Measurements from ENCODE around the gene YBX3. TPM values are rescaled to one million over a fixed set of nuclear protein-coding genes. Genes with fewer than 3 reads are reported as not detected.

Gene YBX3
- polyA plus RNA-seq, 2 of the 4 experiments (the other 2 are of a cell fraction), result 140 to 150 TPM

GRCh38 chr12:10730559-10730958, 7.4 kb upstream of the YBX3 start:
- CTCF ChIA-PET, result interaction anchor here (1.7 to 2.0 kb wide), 2 partner anchors 19 to 56 kb away, joined by 4 to 10 read pairs; no protein-coding TSS in a partner anchor
- ATAC-seq, result no peak
- Histone ChIP-seq H3K4me3 (no peak overlapping the region), H3K4me2 (no peak overlapping the region), H3K9me3 (no peaks in the 10 kb centered on the region), H3K4me1 (no peaks in the 10 kb centered on the region), H3K27ac (no peak overlapping the region)
- FAIRE-seq, result no peak
- POLR2A ChIA-PET, result no interaction called here
- no peak for TF ChIP-seq EHMT2 (IDR thresholded peaks at IDR 0.05; ENCODE audit: low read depth)
- TF ChIP-seq RARB (CRISPR knock-in tag; IDR thresholded peaks at IDR 0.05), result no peak
- no peak for TF ChIP-seq RFX5 (IDR thresholded peaks at IDR 0.05)
- no peak for TF ChIP-seq SREBF2 (IDR thresholded peaks at IDR 0.05)
- TF ChIP-seq HDAC2 (IDR thresholded peaks at IDR 0.05), result no peak
- TF ChIP-seq ZNF302 (CRISPR knock-in tag; IDR thresholded peaks at IDR 0.05), result no peak
- TF ChIP-seq MYC (IDR thresholded peaks at IDR 0.05; ENCODE audit: borderline replicate concordance, low read length), result no peak
- TF ChIP-seq CHD4 (IDR thresholded peaks at IDR 0.05; ENCODE audit: borderline replicate concordance), result no peak
- no peak for TF ChIP-seq BHLHE40 (IDR thresholded peaks at IDR 0.05; ENCODE audit: low read depth, low read length)
- no peak for TF ChIP-seq E2F6 (IDR thresholded peaks at IDR 0.05; ENCODE audit: borderline replicate concordance, low read depth)
- TF ChIP-seq MAFK (IDR thresholded peaks at IDR 0.05; ENCODE audit: partially characterized antibody), result no peak
- TF ChIP-seq ESRRA (IDR thresholded peaks at IDR 0.05; ENCODE audit: borderline replicate concordance, low read length), result no peak
- no peak for TF ChIP-seq TFCP2L1 (CRISPR knock-in tag; IDR thresholded peaks at IDR 0.05)
- TF ChIP-seq KDM1A (IDR thresholded peaks at IDR 0.05; ENCODE audit: low read depth), result no peak
- DNase-seq (ENCODE audit: low read depth in 1 of 2, low spot score in 1 of 2), result no peak

- Histone ChIP-seq H3K4me3 (no peak overlapping the region), H3K27ac (no peak overlapping the region), H3K9me3 (no peaks in the 10 kb centered on the region), H3K4me1 (peaks cover 7% of the 10 kb centered on the region; the same call in 1 of the 3 replicates), H3K4me2 (no peak overlapping the region)
- POLR2A ChIA-PET, result no interaction called here
- CTCF ChIA-PET, result interaction anchor here (0.8 kb wide), 1 partner anchor 22 kb away, joined by 3 read pairs; no protein-coding TSS in a partner anchor
- TF ChIP-seq GATA3 (IDR thresholded peaks at IDR 0.05; ENCODE audit: borderline replicate concordance) (no peak), RARB (CRISPR knock-in tag; IDR thresholded peaks at IDR 0.05) (no peak), POLR2AphosphoS2 (conservative IDR thresholded peaks at IDR 0.05; ENCODE audit: low read length) (no peak)
- ATAC-seq, result no peak
- no peak for DNase-seq (ENCODE audit: low read depth in 1 of 2, low spot score in 1 of 2)
- no peak for FAIRE-seq
- 37% methylated on average over 3 of the region's 3 CpGs for WGBS (ENCODE audit: missing lambda C conversion rate)
Measured at GRCh38 chr12:10728091-10728490, 5.0 kb upstream of the YBX3 start.

GRCh38 chr12:10726945-10727344, 3.8 kb upstream of the YBX3 start:
- Histone ChIP-seq H3K4me2 (no peak overlapping the region), H3K4me3 (no peak overlapping the region), H3K27ac (no peak overlapping the region), H3K9me3 (no peaks in the 10 kb centered on the region), H3K4me1 (peaks cover 7% of the 10 kb centered on the region; the same call in 1 of the 3 replicates)
- DNase-seq (ENCODE audit: low read depth in 1 of 2, low spot score in 1 of 2), result no peak
- ChIA-PET CTCF (no interaction called here), POLR2A (no interaction called here)
- ATAC-seq, result no peak
- FAIRE-seq, result no peak
- TF ChIP-seq CTCF (IDR thresholded peaks at IDR 0.05) (no peak), HEYL (CRISPR knock-in tag; IDR thresholded peaks at IDR 0.05) (no peak), BHLHE40 (IDR thresholded peaks at IDR 0.05; ENCODE audit: low read depth, low read length) (no peak), FOXS1 (CRISPR knock-in tag; IDR thresholded peaks at IDR 0.05) (no peak), TP53 (CRISPR knock-in tag; IDR thresholded peaks at IDR 0.05) (no peak), NPAS2 (CRISPR knock-in tag; IDR thresholded peaks at IDR 0.05; ENCODE audit: borderline replicate concordance) (no peak), SREBF2 (IDR thresholded peaks at IDR 0.05) (no peak), POLR2AphosphoS2 (conservative IDR thresholded peaks at IDR 0.05; ENCODE audit: low read length) (no peak), MAZ (IDR thresholded peaks at IDR 0.05; ENCODE audit: borderline replicate concordance, low read depth, low read length) (no peak), RAD21 (conservative IDR thresholded peaks at IDR 0.05 in 1 of 2, IDR thresholded peaks at IDR 0.05 in 1 of 2) (no peak), RARB (CRISPR knock-in tag; IDR thresholded peaks at IDR 0.05) (no peak), KDM5A (IDR thresholded peaks at IDR 0.05) (no peak)
- TF ChIP-seq, protein P1, sequence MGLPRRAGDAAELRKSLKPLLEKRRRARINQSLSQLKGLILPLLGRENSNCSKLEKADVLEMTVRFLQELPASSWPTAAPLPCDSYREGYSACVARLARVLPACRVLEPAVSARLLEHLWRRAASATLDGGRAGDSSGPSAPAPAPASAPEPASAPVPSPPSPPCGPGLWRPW (IDR thresholded peaks at IDR 0.05), result no peak
- WGBS (ENCODE audit: missing lambda C conversion rate), result 91% methylated on average over 1 of the region's 1 CpG

Data from A549 (cell line).